DOHH2 (cell line): ENCODE measurements around the gene RAPGEF5.

Experiments used
- H3F3A ChIP-seq: fragments of 200-600 bp; sonication (generic), shearing (Covaris generic); 2 replicates; pipeline ENCODE4 v1.6.0; 2016; ENCODE audit warnings: antibody characterized with exemption, mild to moderate bottlenecking; ENCODE audit not compliant: control insufficient read depth, insufficient read depth
- H3K27ac ChIP-seq: fragments of 200-600 bp; sonication (generic); 2 replicates; pipeline ENCODE4 v1.5.1; 2014; ENCODE audit warnings: low read depth, mild to moderate bottlenecking, low read length, moderate library complexity
- H3K27me3 ChIP-seq: fragments of 200-600 bp; sonication (generic); 2 replicates; pipeline ENCODE4 v1.6.1; 2014; ENCODE audit warnings: mild to moderate bottlenecking, low read length, mixed read lengths; ENCODE audit not compliant: control insufficient read depth
- H3K36me3 ChIP-seq: fragments of 200-600 bp; sonication (generic); 2 replicates; pipeline ENCODE4 v1.6.1; 2014; ENCODE audit warnings: mild to moderate bottlenecking, low read length, moderate library complexity, mixed read lengths; ENCODE audit not compliant: control insufficient read depth
- H3K4me1 ChIP-seq: fragments of 200-600 bp; sonication (generic); 2 replicates; pipeline ENCODE4 v1.6.1; 2014; ENCODE audit warnings: mild to moderate bottlenecking, low read length, mixed read lengths; ENCODE audit not compliant: control insufficient read depth
- H3K4me2 ChIP-seq: fragments of 200-600 bp; sonication (generic); 2 replicates; pipeline ENCODE4 v1.6.0; 2014; ENCODE audit warnings: mild to moderate bottlenecking, low read length, moderate library complexity
- H3K4me3 ChIP-seq: fragments of 200-600 bp; sonication (generic); 2 replicates; pipeline ENCODE4 v1.5.1; 2014; ENCODE audit warnings: mild to moderate bottlenecking, low read length, mixed read lengths
- H3K79me2 ChIP-seq: fragments of 200-600 bp; sonication (generic); 2 replicates; pipeline ENCODE4 v1.6.1; 2014; ENCODE audit warnings: mild to moderate bottlenecking, low read length, mixed read lengths; ENCODE audit not compliant: control insufficient read depth
- H3K9me2 ChIP-seq: fragments of 200-600 bp; sonication (generic); replicated peaks from 2 replicates; pipeline ENCODE4 v1.6.1; 2014; ENCODE audit warnings: mild to moderate bottlenecking, low read length, mixed read lengths; ENCODE audit not compliant: control insufficient read depth
- H3K9me3 ChIP-seq: fragments of 200-600 bp; sonication (generic); 2 replicates; pipeline ENCODE4 v1.6.1; 2014; ENCODE audit warnings: antibody characterized with exemption, low read length, mixed read lengths; ENCODE audit not compliant: control insufficient read depth, insufficient read depth
- H4K20me1 ChIP-seq: fragments of 200-600 bp; sonication (generic); 2 replicates; pipeline ENCODE4 v1.6.0; 2014; ENCODE audit warnings: low read depth, mild to moderate bottlenecking, antibody characterized with exemption, low read length, moderate library complexity; ENCODE audit not compliant: control insufficient read depth, insufficient read depth
- EZH2phosphoT487 ChIP-seq: fragments of 200-600 bp; sonication (generic); IDR thresholded peaks from 2 replicates; pipeline ENCODE4 v1.6.1; 2017; ENCODE audit warnings: borderline replicate concordance, mild to moderate bottlenecking, antibody characterized with exemption, low read length, moderate library complexity, mixed read lengths
- TF ChIP-seq, protein P1 (sequence below): fragments of 200-600 bp; sonication (generic); IDR thresholded peaks from one replicate; pipeline ENCODE4 v1.5.1; 2014; ENCODE audit warnings: antibody characterized with exemption, mild to moderate bottlenecking, low read depth, low read length; ENCODE audit not compliant: poor library complexity, severe bottlenecking

RAPGEF5 gene

DNA sequence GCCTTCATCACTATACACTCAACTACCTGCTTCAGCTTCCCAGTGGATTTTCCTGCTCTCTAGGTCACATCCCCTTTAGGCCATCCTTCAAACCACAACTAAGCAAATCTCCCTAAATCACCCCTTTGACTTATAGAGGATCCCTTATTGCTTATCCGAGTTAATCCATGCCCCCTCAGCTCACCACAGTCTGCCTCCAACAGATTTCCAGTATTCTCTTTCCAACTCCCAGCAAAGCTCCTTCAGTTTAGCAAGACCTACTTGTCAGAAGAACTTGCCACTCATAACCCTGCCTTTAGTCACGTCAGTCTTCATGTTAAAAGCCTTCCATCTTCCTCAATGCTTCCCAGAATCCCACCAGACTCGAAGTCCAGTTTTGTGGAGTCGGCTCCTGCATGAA, 38.6 kb downstream of the RAPGEF5 start:
- TF ChIP-seq, protein P1, sequence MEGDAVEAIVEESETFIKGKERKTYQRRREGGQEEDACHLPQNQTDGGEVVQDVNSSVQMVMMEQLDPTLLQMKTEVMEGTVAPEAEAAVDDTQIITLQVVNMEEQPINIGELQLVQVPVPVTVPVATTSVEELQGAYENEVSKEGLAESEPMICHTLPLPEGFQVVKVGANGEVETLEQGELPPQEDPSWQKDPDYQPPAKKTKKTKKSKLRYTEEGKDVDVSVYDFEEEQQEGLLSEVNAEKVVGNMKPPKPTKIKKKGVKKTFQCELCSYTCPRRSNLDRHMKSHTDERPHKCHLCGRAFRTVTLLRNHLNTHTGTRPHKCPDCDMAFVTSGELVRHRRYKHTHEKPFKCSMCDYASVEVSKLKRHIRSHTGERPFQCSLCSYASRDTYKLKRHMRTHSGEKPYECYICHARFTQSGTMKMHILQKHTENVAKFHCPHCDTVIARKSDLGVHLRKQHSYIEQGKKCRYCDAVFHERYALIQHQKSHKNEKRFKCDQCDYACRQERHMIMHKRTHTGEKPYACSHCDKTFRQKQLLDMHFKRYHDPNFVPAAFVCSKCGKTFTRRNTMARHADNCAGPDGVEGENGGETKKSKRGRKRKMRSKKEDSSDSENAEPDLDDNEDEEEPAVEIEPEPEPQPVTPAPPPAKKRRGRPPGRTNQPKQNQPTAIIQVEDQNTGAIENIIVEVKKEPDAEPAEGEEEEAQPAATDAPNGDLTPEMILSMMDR, result no peak
- TF ChIP-seq EZH2phosphoT487, result no peak
- no peak overlapping the region for H3K27ac ChIP-seq
- H4K20me1 ChIP-seq, result peaks cover 52% of the 10 kb centered on the region

DNA sequence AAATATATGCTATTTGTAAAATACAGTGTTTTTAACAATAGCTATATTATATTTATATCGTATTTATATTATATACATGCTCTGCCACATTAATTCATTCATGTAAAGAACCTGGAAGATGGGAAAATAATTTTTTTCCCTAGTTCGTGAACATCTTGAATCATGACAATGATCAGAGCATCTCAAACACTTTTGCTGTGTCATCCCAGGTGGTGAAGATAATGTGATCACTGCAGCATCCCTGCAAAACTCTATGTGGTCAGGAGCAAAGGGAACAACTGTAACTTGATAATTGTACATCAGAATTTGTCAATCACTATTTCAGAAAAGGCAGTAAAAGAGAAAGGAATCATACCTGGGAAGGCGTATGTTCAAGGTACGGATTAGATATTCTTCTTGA, 39.3 kb downstream of the RAPGEF5 start:
- H3K4me2 ChIP-seq, result no peak overlapping the region
- H3K4me3 ChIP-seq, result no peak overlapping the region
- peaks cover 44% of the 10 kb centered on the region for H4K20me1 ChIP-seq
- no peaks in the 10 kb centered on the region for H3K9me3 ChIP-seq
- no peak overlapping the region for H3K27ac ChIP-seq
- no peak for TF ChIP-seq EZH2phosphoT487
- TF ChIP-seq, protein P1, result no peak
- peaks cover 51% of the 10 kb centered on the region for H3K4me1 ChIP-seq
- peaks cover 96% of the 10 kb centered on the region for H3K79me2 ChIP-seq
- peaks cover 96% of the 10 kb centered on the region for H3K36me3 ChIP-seq
- no peaks in the 10 kb centered on the region for H3K9me2 ChIP-seq
- no peaks in the 10 kb centered on the region for H3K27me3 ChIP-seq
- peaks cover 59% of the 10 kb centered on the region for H3F3A ChIP-seq

More for the DNA sequence above, 38.6 kb downstream of the RAPGEF5 start:
- Histone ChIP-seq H3K9me3 (no peaks in the 10 kb centered on the region), H3F3A (peaks cover 59% of the 10 kb centered on the region), H3K4me2 (no peak overlapping the region), H3K27me3 (no peaks in the 10 kb centered on the region), H3K4me1 (peaks cover 55% of the 10 kb centered on the region), H3K4me3 (no peak overlapping the region), H3K9me2 (no peaks in the 10 kb centered on the region), H3K36me3 (peaks cover 96% of the 10 kb centered on the region), H3K79me2 (peaks cover 96% of the 10 kb centered on the region)

DNA sequence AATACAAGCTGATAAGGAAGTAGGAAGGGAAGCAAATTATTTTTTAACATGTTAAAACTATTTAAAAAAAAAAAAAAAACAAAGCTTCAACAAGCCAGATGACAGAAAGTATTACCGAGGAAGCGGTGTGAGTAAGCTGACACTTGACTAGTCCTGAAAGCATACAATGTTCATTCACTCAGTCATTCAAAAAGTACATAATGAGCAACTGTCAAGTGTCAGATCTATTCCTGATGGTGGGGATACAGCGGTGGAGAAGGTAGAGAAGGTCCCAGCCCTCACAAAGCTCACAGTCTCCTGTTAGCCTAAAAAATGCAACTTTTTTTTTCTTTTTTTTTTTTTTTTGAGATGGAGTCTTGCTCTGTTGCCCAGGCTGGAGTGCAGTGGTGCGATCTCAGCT, 40.0 kb downstream of the RAPGEF5 start:
- no peaks in the 10 kb centered on the region for H3K27me3 ChIP-seq
- H3K4me1 ChIP-seq, result peaks cover 48% of the 10 kb centered on the region
- H3K9me3 ChIP-seq, result no peaks in the 10 kb centered on the region
- H3K79me2 ChIP-seq, result peaks cover 96% of the 10 kb centered on the region
- peaks cover 96% of the 10 kb centered on the region for H3K36me3 ChIP-seq
- no peak for TF ChIP-seq EZH2phosphoT487
- H3K4me2 ChIP-seq, result no peak overlapping the region
- H3K4me3 ChIP-seq, result no peak overlapping the region
- no peaks in the 10 kb centered on the region for H3K9me2 ChIP-seq
- no peak overlapping the region for H3K27ac ChIP-seq
- peaks cover 55% of the 10 kb centered on the region for H3F3A ChIP-seq
- peaks cover 37% of the 10 kb centered on the region for H4K20me1 ChIP-seq

DNA sequence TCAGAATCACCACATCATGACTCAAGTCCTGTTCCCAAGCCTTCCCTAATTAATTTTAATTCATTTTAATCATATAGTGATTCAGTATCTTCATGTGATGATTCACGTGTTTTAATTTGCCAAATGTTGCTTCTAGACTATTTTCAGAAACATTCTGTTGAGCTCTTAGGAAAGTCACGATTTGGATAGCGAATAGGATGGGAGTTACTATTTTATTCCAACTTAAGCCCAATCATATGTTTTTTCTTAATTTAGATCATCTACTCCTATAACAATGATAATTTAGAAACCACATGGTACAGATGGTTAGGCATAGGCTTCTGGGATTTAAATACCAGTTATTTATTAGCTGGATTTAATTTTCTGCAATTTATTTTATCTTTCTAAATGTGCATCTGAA, 49.1 kb downstream of the RAPGEF5 start:
- H4K20me1 ChIP-seq, result peaks cover 6% of the 10 kb centered on the region; the same call in 1 of the 2 replicates
- peaks cover 98% of the 10 kb centered on the region for H3K79me2 ChIP-seq
- H3K9me3 ChIP-seq, result 0 out of 2 replicates have a peak, but pooled peaks cover 4% of the 10 kb centered on the region
- no peaks in the 10 kb centered on the region for H3K9me2 ChIP-seq
- H3K4me3 ChIP-seq, result no peak overlapping the region
- peak overlapping the region; percentile 12; the same call in 1 of the 2 replicates for H3K4me2 ChIP-seq
- H3K27me3 ChIP-seq, result no peaks in the 10 kb centered on the region
- peaks cover 100% of the 10 kb centered on the region for H3K36me3 ChIP-seq
- H3F3A ChIP-seq, result peaks cover 74% of the 10 kb centered on the region
- peaks cover 89% of the 10 kb centered on the region for H3K4me1 ChIP-seq
- TF ChIP-seq EZH2phosphoT487, result no peak
- TF ChIP-seq, protein P1, result no peak
- peak overlapping the region; percentile 25; the same call in 1 of the 2 replicates for H3K27ac ChIP-seq
